Tibial artery (tissue), 4 donors: ENCODE data around the gene CFAP299.

ENCODE experiments used
- DNase-seq, 2 donors: peaks; one replicate each; pipeline ENCODE4 v3.0.0-alpha.2; 2019
- H3K27ac ChIP-seq, 2 donors: fragments of 200-600 bp; sonication (generic) in 1 of 2; 1 replicate in 1 of 2; 2 replicates in 1 of 2; pipeline ENCODE4 v1.5.1; 2018 to 2019; ENCODE audit warnings: mild to moderate bottlenecking in 1 of 2
- H3K27me3 ChIP-seq, 2 donors: fragments of 200-600 bp; sonication (generic) in 1 of 2; one replicate each; pipeline versions ENCODE4 v1.5.1 to v1.6.0; 2016 to 2019
- H3K36me3 ChIP-seq, 3 donors: fragments of 200-600 bp; sonication (generic) in 2 of 3; one replicate each; pipeline ENCODE4 v1.5.1; 2016 to 2019; ENCODE audit warnings: mild to moderate bottlenecking in 2 of 3
- H3K4me1 ChIP-seq, 4 donors: fragments of 200-600 bp; sonication (generic) in 2 of 4; 1 replicate in 3 of 4; 2 replicates in 1 of 4; pipeline ENCODE4 v1.5.1; 2016 to 2019
- H3K4me3 ChIP-seq, 2 donors: fragments of 200-600 bp; sonication (generic) in 1 of 2; 1 replicate in 1 of 2; 2 replicates in 1 of 2; pipeline ENCODE4 v1.5.1; 2018 to 2019; ENCODE audit warnings: mild to moderate bottlenecking in 2 of 2
- H3K9me3 ChIP-seq, 3 donors: fragments of 200-600 bp; sonication (generic) in 1 of 3; one replicate each; pipeline ENCODE4 v1.5.1; 2016 to 2019
- CTCF ChIP-seq, 2 experiments: fragments of 200-600 bp in 1 of 2; fragments of 450-650 bp in 1 of 2; IDR thresholded peaks; one replicate each; pipeline ENCODE4 v1.5.1; 2017 to 2019; ENCODE audit warnings: antibody characterized with exemption in 2 of 2, mild to moderate bottlenecking in 1 of 2, moderate library complexity in 1 of 2
- intact Hi-C: fragments of 100-400 bp; cut with DNase I; formaldehyde crosslinking; loops from one replicate; pipeline ENCODE4 v1.15.0; 2023; ENCODE audit warnings: low total_unique reads

CFAP299 gene

GRCh38 chr4:80475236-80475635 is 139.7 kb downstream of the CFAP299 start:
- no peak for TF ChIP-seq CTCF (IDR thresholded peaks at IDR 0.05)
- H3K4me3 ChIP-seq: no peak overlapping the region
- intact Hi-C loops: no loop called here
- H3K4me1 ChIP-seq: no peaks in the 10 kb centered on the region
- H3K9me3 ChIP-seq: no peaks in the 10 kb centered on the region
- no peak overlapping the region for H3K27ac ChIP-seq
- H3K27me3 ChIP-seq: no peaks in the 10 kb centered on the region
- no peaks in the 10 kb centered on the region for H3K36me3 ChIP-seq
- no peak for DNase-seq

- TF ChIP-seq CTCF (IDR thresholded peaks at IDR 0.05): no peak
- intact Hi-C loops: no loop called here
- Histone ChIP-seq H3K4me3 (no peak overlapping the region), H3K27me3 (no peaks in the 10 kb centered on the region), H3K4me1 (no peaks in the 10 kb centered on the region), H3K27ac (no peak overlapping the region), H3K36me3 (no peaks in the 10 kb centered on the region), H3K9me3 (no peaks in the 10 kb centered on the region)
- no peak for DNase-seq
Measured at GRCh38 chr4:80475798-80476197, 140.3 kb downstream of the CFAP299 start.

- no peaks in the 10 kb centered on the region for H3K36me3 ChIP-seq
- no peaks in the 10 kb centered on the region for H3K27me3 ChIP-seq
- H3K9me3 ChIP-seq: no peaks in the 10 kb centered on the region
- no peak overlapping the region for H3K4me3 ChIP-seq
- no peak overlapping the region for H3K27ac ChIP-seq
- intact Hi-C loops: no loop called here
- H3K4me1 ChIP-seq: no peaks in the 10 kb centered on the region
- DNase-seq: no peak
- TF ChIP-seq CTCF (IDR thresholded peaks at IDR 0.05): no peak
Measured at GRCh38 chr4:80484712-80485111, 149.2 kb downstream of the CFAP299 start.

GRCh38 chr4:80486603-80487002 is 151.1 kb downstream of the CFAP299 start:
- TF ChIP-seq CTCF (IDR thresholded peaks at IDR 0.05): no peak
- no peaks in the 10 kb centered on the region for H3K4me1 ChIP-seq
- DNase-seq: no peak
- H3K4me3 ChIP-seq: no peak overlapping the region
- no peak overlapping the region for H3K27ac ChIP-seq
- no peaks in the 10 kb centered on the region for H3K36me3 ChIP-seq
- no peaks in the 10 kb centered on the region for H3K27me3 ChIP-seq
- intact Hi-C loops: no loop called here
- H3K9me3 ChIP-seq: no peaks in the 10 kb centered on the region

GRCh38 chr4:80489798-80490197 is 154.3 kb downstream of the CFAP299 start:
- Histone ChIP-seq H3K27ac (no peak overlapping the region), H3K9me3 (no peaks in the 10 kb centered on the region), H3K36me3 (no peaks in the 10 kb centered on the region), H3K27me3 (no peaks in the 10 kb centered on the region), H3K4me3 (no peak overlapping the region), H3K4me1 (no peaks in the 10 kb centered on the region)
- TF ChIP-seq CTCF (IDR thresholded peaks at IDR 0.05): no peak
- no peak for DNase-seq
- intact Hi-C loops: no loop called here

- intact Hi-C loops: no loop called here
- Histone ChIP-seq H3K27me3 (no peaks in the 10 kb centered on the region), H3K36me3 (no peaks in the 10 kb centered on the region), H3K4me1 (no peaks in the 10 kb centered on the region), H3K27ac (no peak overlapping the region), H3K9me3 (peaks cover 0 to 4% (median 0%) of the 10 kb centered on the region in 3 donors), H3K4me3 (no peak overlapping the region)
- no peak for TF ChIP-seq CTCF (IDR thresholded peaks at IDR 0.05)
- DNase-seq: no peak
Measured at GRCh38 chr4:80492761-80493160, 157.2 kb downstream of the CFAP299 start.
